Fibroblast of lung (primary cell): ENCODE measurements around the gene GALNT18. TPM values are rescaled to one million over a fixed set of nuclear protein-coding genes. Genes with fewer than 3 reads are reported as not detected.

Experiments
- DNase-seq, 2 donors: peaks; one replicate each; pipeline versions ENCODE4 v3.0.0 to v3.0.0-alpha.2; 2010; ENCODE audit warnings: low read depth in 2 of 2
- H2AFZ ChIP-seq: 2 replicates; pipeline ENCODE4 v1.5.1; 2012; ENCODE audit warnings: low read length, control low read depth, inconsistent platforms
- H3K27ac ChIP-seq: 2 replicates; pipeline ENCODE4 v1.5.1; 2011; ENCODE audit warnings: low read length, control low read depth; ENCODE audit not compliant: insufficient read depth
- H3K27me3 ChIP-seq: 2 replicates; pipeline ENCODE4 v1.5.1; 2011; ENCODE audit warnings: mild to moderate bottlenecking, low read length; ENCODE audit not compliant: control insufficient read depth, insufficient read depth
- H3K36me3 ChIP-seq: 2 replicates; pipeline ENCODE4 v1.5.1; 2011; ENCODE audit warnings: low read length; ENCODE audit not compliant: control insufficient read depth, insufficient read depth
- H3K4me1 ChIP-seq: 2 replicates; pipeline ENCODE4 v1.5.1; 2011; ENCODE audit warnings: low read length; ENCODE audit not compliant: control insufficient read depth, insufficient read depth; ENCODE audit errors: extremely low read depth
- H3K4me2 ChIP-seq: 2 replicates; pipeline ENCODE4 v1.5.1; 2011; ENCODE audit warnings: low read length, control low read depth; ENCODE audit not compliant: insufficient read depth; ENCODE audit errors: extremely low read depth
- H3K4me3 ChIP-seq, 4 experiments: fragments of 200-600 bp in 1 of 4; sonication (generic) in 1 of 4; replicated peaks in 1 of 4; 2 replicates each; pipeline ENCODE4 v1.5.1; 2011 to 2016; ENCODE audit warnings: low read length in 4 of 4, low read depth in 3 of 4, mild to moderate bottlenecking in 3 of 4, control low read depth in 2 of 4, inconsistent platforms in 1 of 4, mixed read lengths in 1 of 4; ENCODE audit not compliant: insufficient read depth in 1 of 4; ENCODE audit errors: control extremely low read depth in 1 of 4
- H3K79me2 ChIP-seq: 2 replicates; pipeline ENCODE4 v1.5.1; 2012; ENCODE audit warnings: mild to moderate bottlenecking, low read length, inconsistent platforms; ENCODE audit not compliant: control insufficient read depth, insufficient read depth
- H3K9ac ChIP-seq: 2 replicates; pipeline ENCODE4 v1.5.1; 2011; ENCODE audit warnings: mild to moderate bottlenecking, low read length, control low read depth; ENCODE audit not compliant: insufficient read depth
- H3K9me3 ChIP-seq: 2 replicates; pipeline ENCODE4 v1.5.1; 2012; ENCODE audit warnings: low read depth, low read length; ENCODE audit not compliant: control insufficient read depth, insufficient read depth
- H4K20me1 ChIP-seq: 2 replicates; pipeline ENCODE4 v1.5.1; 2011; ENCODE audit warnings: low read length; ENCODE audit not compliant: control insufficient read depth, insufficient read depth; ENCODE audit errors: extremely low read depth
- CTCF ChIP-seq, 2 donors: IDR thresholded peaks in 1 of 2; conservative IDR thresholded peaks in 1 of 2; 1 replicate in 1 of 2; 2 replicates in 1 of 2; pipeline ENCODE4 v1.5.1; 2011 to 2012; ENCODE audit warnings: low read length in 2 of 2, control low read depth in 1 of 2, inconsistent platforms in 1 of 2, low read depth in 1 of 2, mild to moderate bottlenecking in 1 of 2
- EZH2 ChIP-seq: IDR thresholded peaks from 2 replicates; pipeline ENCODE4 v1.5.1; 2012; ENCODE audit warnings: low read length, control low read depth, mild to moderate bottlenecking; ENCODE audit errors: missing control alignments
- polyA plus RNA-seq, 2 donors: library from polyadenylated mRNA; depleted of rRNA in 1 of 2; stranded (reverse) in 1 of 2; unstranded in 1 of 2; fragments of >200 nt; gene quantifications; 2 replicates each; pipeline ENCODE4 v1.2.1, GENCODE V29; 2011 to 2012; ENCODE audit warnings: missing spikeins in 1 of 2
- total RNA-seq: library from RNA; depleted of rRNA; stranded (reverse); fragments of >200 nt; gene quantifications from 2 replicates; pipeline ENCODE4 v1.2.1, GENCODE V29; 2014

The GALNT18 gene
- total and polyA plus RNA-seq, 2 donors (not counting 1 experiment from before 2014, with no cell fraction given): 0.50 to 19.3 TPM

GRCh38 chr11:11519184-11519583 lies 102.6 kb downstream of the GALNT18 start:
- no peak overlapping the region for H3K4me2 ChIP-seq
- DNase-seq: no peak
- no peak overlapping the region for H3K27ac ChIP-seq
- H4K20me1 ChIP-seq: no peaks in the 10 kb centered on the region
- H3K4me1 ChIP-seq: no peaks in the 10 kb centered on the region
- TF ChIP-seq EZH2 (no peak), CTCF (conservative IDR thresholded peaks at IDR 0.05 in 1 of 2, IDR thresholded peaks at IDR 0.05 in 1 of 2; ENCODE audit: low read depth in 1 of 2, low read length in 2 of 2) (no peak)
- H3K9ac ChIP-seq: no peak overlapping the region
- H3K79me2 ChIP-seq: no peaks in the 10 kb centered on the region
- no peak overlapping the region for H2AFZ ChIP-seq
- no peaks in the 10 kb centered on the region for H3K27me3 ChIP-seq
- no peak overlapping the region for H3K4me3 ChIP-seq
- no peaks in the 10 kb centered on the region for H3K36me3 ChIP-seq
- H3K9me3 ChIP-seq: no peaks in the 10 kb centered on the region

- H3K4me2 ChIP-seq: no peak overlapping the region
Observed at GRCh38 chr11:11514246-11514645, 107.6 kb downstream of the GALNT18 start.

GRCh38 chr11:11513422-11513821 lies 108.4 kb downstream of the GALNT18 start:
- H4K20me1 ChIP-seq: no peaks in the 10 kb centered on the region
- no peak for DNase-seq
- no peak overlapping the region for H3K9ac ChIP-seq
- no peaks in the 10 kb centered on the region for H3K79me2 ChIP-seq
- no peaks in the 10 kb centered on the region for H3K27me3 ChIP-seq
- H3K27ac ChIP-seq: no peak overlapping the region
- H3K9me3 ChIP-seq: no peaks in the 10 kb centered on the region
- no peak overlapping the region for H2AFZ ChIP-seq
- no peak overlapping the region for H3K4me2 ChIP-seq
- no peaks in the 10 kb centered on the region for H3K4me1 ChIP-seq
- no peak overlapping the region for H3K4me3 ChIP-seq
- no peaks in the 10 kb centered on the region for H3K36me3 ChIP-seq
- TF ChIP-seq EZH2: no peak

More at GRCh38 chr11:11514246-11514645, 107.6 kb downstream of the GALNT18 start:
- Histone ChIP-seq H3K27me3 (no peaks in the 10 kb centered on the region), H4K20me1 (no peaks in the 10 kb centered on the region), H3K79me2 (no peaks in the 10 kb centered on the region), H3K9me3 (no peaks in the 10 kb centered on the region), H3K36me3 (no peaks in the 10 kb centered on the region), H3K4me1 (no peaks in the 10 kb centered on the region), H3K9ac (no peak overlapping the region), H3K27ac (no peak overlapping the region), H3K4me3 (no peak overlapping the region), H2AFZ (no peak overlapping the region)
- no peak for DNase-seq
- TF ChIP-seq CTCF (conservative IDR thresholded peaks at IDR 0.05 in 1 of 2, IDR thresholded peaks at IDR 0.05 in 1 of 2; ENCODE audit: low read depth in 1 of 2, low read length in 2 of 2) (no peak), EZH2 (no peak)
